ENCODE data around the gene CTTNBP2.

GRCh38 chr7:117665368-117665767 lies 207.9 kb downstream of the CTTNBP2 start:
- TF ChIP-seq CTCF (IDR thresholded peaks at IDR 0.05) (no peak), POLR2A (IDR thresholded peaks at IDR 0.05) (no peak), EP300 (IDR thresholded peaks at IDR 0.05) (no peak)
